Central memory CD8-positive, alpha-beta T cell (primary cell): ENCODE results near the gene PCDHA5.
"Not testable (repeated sequence)": the region's sequence is repeated elsewhere in the genome, so short reads cannot be mapped to it uniquely, and the experiment has no call there.

ENCODE experiments used
- ATAC-seq: fragments of 150-1000 bp; cut with Tn5 transposase; replicated peaks from 2 replicates; pipeline ENCODE4 v1.10.0; 2022; ENCODE audit warnings: mild to moderate bottlenecking, moderate FRiP score, moderate number of reproducible peaks; ENCODE audit not compliant: poor library complexity, severe bottlenecking; ENCODE audit errors: extremely low read depth
- DNase-seq, 2 donors: peaks; one replicate each; pipeline ENCODE4 v3.0.0; 2021; ENCODE audit warnings: low spot score in 2 of 2
- H3K27ac Mint-ChIP-seq: one replicate; pipeline ENCODE4 v1.8.0; 2022; ENCODE audit warnings: low read depth, mild to moderate bottlenecking, moderate library complexity, mixed read lengths
- H3K27me3 Mint-ChIP-seq: one replicate; pipeline ENCODE4 v1.8.0; 2022; ENCODE audit warnings: mixed read lengths
- H3K36me3 Mint-ChIP-seq: one replicate; pipeline ENCODE4 v1.8.0; 2022; ENCODE audit warnings: mild to moderate bottlenecking, moderate library complexity, mixed read lengths; ENCODE audit not compliant: insufficient read depth
- H3K4me1 Mint-ChIP-seq: one replicate; pipeline ENCODE4 v1.8.0; 2022; ENCODE audit warnings: mixed read lengths
- H3K4me3 Mint-ChIP-seq: one replicate; pipeline ENCODE4 v1.8.0; 2022; ENCODE audit warnings: mild to moderate bottlenecking, moderate library complexity, mixed read lengths
- H3K9me3 Mint-ChIP-seq: one replicate; pipeline ENCODE4 v1.8.0; 2022; ENCODE audit warnings: mixed read lengths

PCDHA5 gene

DNA sequence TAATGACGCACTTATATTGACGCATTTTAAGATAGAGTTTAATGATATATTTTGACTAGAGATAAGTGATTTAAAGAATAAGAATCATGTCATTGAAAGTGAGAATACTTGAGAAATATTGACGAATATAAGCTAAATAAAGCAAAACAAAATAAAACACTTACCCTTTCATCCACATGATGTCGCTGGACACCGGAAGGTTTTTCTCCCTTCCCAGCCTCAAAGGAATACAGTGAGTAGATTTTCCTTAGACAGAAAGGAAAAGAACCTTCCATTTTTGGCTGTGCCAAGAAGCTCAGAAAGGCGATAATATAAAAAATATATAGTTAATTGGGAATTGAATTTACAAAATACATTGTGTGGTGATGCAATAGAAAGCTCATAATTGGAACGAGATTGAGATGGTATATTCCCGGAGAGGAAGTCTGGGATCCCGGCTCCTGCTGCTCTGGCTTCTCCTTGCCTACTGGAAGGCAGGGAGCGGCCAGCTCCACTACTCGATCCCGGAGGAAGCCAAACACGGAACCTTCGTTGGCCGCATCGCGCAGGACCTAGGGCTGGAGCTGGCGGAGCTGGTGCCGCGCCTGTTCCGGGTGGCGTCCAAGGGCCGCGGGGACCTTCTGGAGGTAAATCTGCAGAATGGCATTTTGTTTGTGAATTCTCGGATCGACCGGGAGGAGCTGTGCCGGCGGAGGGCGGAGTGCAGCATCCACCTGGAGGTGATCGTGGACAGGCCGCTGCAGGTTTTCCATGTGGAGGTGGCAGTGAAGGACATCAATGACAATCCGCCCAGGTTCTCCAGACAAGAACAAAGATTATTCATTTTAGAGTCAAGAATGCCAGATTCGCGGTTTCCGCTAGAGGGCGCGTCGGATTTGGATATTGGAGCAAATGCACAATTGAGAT, at the start of gene PCDHA5:
Gene PCDHA5 (plus strand): TSS at position 239 of the 906 bp plus-strand sequence.
- Mint-ChIP-seq H3K4me1 (no peaks in the 10 kb centered on the region), H3K27me3 (peaks cover 14% of the 10 kb centered on the region), H3K27ac (no peak within 1 kb of the TSS), H3K4me3 (no peak within 1 kb of the TSS), H3K36me3 (no peaks in the 10 kb centered on the region), H3K9me3 (peaks cover 2% of the 10 kb centered on the region)
- DNase-seq (no peak), ATAC-seq (no peak)

GRCh38 chr5:140780512-140780911, 40.9 kb upstream of the PCDHA5 start:
- Mint-ChIP-seq H3K4me1 (no peaks in the 10 kb centered on the region), H3K9me3 (peaks cover 22% of the 10 kb centered on the region), H3K4me3 (no peak overlapping the region), H3K27me3 (peaks cover 33% of the 10 kb centered on the region), H3K36me3 (no peaks in the 10 kb centered on the region), H3K27ac (no peak overlapping the region)
- ATAC-seq: no peak
- no peak for DNase-seq

DNA sequence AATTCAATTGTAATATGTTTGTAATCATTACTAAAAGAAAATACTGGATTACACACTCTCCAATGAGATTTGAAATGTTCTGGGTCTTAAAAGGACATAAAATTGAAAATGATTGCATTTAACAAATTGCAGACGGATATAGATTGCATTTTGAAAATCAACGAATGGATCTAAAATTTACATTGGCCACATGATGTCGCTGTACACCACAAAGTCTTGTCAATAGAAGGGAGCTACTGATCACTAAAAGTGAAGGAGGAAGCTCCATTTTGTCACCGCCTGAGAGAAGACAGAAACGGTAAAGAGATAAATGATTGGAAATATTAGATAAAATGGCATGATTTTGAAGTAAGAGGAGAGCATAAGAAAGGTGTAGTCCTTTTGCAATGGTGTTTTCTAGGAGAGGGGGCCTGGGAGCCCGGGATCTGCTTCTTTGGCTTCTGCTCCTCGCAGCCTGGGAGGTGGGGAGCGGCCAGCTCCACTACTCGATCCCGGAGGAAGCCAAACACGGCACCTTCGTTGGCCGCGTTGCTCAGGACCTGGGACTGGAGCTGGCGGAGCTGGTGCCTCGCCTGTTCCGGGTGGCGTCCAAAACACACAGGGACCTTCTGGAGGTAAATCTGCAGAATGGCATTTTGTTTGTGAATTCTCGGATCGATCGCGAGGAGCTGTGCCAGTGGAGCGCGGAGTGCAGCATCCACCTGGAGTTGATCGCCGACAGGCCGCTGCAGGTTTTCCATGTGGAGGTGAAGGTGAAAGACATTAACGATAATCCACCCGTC, 35.3 kb upstream of the PCDHA5 start, which contains the start of gene PCDHA1:
Gene PCDHA1 (plus strand): TSS at position 236 of the 782 bp plus-strand sequence.
- Mint-ChIP-seq H3K27me3 (peaks cover 28% of the 10 kb centered on the region), H3K4me1 (no peaks in the 10 kb centered on the region), H3K4me3 (no peak within 1 kb of the TSS), H3K27ac (no peak within 1 kb of the TSS), H3K36me3 (peaks cover 1% of the 10 kb centered on the region), H3K9me3 (peaks cover 8% of the 10 kb centered on the region)
- no peak for ATAC-seq
- no peak for DNase-seq

- H3K9me3 Mint-ChIP-seq, H3K4me3 Mint-ChIP-seq, H3K27ac Mint-ChIP-seq, DNase-seq, H3K36me3 Mint-ChIP-seq, H3K4me1 Mint-ChIP-seq, ATAC-seq: not testable (repeated sequence)
- H3K27me3 Mint-ChIP-seq: peaks cover 40% of the 10 kb centered on the region
Measured at GRCh38 chr5:140787422-140787821, 34.0 kb upstream of the PCDHA5 start.

DNA sequence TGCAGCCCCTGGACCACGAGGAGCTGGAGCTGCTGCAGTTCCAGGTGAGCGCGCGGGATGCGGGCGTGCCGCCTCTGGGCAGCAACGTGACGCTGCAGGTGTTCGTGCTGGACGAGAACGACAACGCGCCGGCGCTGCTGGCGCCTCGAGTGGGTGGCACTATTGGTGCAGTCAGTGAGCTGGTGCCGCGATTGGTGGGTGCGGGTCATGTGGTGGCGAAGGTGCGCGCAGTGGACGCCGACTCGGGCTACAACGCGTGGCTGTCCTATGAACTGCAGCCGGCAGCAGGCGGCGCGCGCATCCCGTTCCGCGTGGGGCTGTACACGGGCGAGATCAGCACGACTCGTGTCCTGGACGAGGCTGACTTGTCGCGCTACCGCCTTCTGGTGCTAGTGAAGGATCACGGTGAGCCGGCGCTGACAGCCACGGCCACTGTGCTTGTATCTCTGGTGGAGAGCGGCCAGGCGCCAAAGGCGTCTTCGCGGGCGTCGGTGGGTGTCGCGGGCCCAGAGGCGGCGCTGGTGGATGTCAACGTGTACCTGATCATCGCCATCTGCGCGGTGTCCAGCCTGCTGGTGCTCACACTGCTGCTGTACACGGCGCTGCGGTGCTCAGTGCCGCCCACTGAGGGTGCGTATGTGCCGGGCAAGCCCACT, 33.4 kb upstream of the PCDHA5 start:
- ATAC-seq, H3K9me3 Mint-ChIP-seq, H3K27ac Mint-ChIP-seq, DNase-seq, H3K4me3 Mint-ChIP-seq, H3K4me1 Mint-ChIP-seq, H3K36me3 Mint-ChIP-seq: not testable (repeated sequence)
- peaks cover 46% of the 10 kb centered on the region for H3K27me3 Mint-ChIP-seq

DNA sequence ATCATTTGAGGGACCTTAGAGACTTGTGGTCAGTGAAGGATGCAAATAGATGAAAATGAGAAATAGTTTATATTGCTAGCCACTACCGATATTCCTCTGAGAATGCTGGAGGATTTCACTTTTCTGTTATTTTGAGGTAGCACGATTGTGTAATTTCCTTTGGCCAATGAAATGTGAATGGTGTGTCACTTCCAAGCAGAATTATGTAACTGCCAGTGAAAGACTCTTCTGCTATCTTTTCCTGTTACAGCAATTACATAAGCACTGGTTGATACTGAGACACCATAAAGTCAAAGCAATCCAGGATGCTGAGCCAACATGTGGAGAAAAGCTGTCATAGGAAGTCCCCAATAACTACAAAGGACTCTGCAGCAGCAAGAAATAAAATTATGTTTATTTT, 30.3 kb upstream of the PCDHA5 start:
- H3K36me3 Mint-ChIP-seq: peaks cover under 1% of the 10 kb centered on the region
- peaks cover 39% of the 10 kb centered on the region for H3K27me3 Mint-ChIP-seq
- H3K27ac Mint-ChIP-seq: no peak overlapping the region
- DNase-seq (no peak), ATAC-seq (no peak)
- H3K4me3 Mint-ChIP-seq: no peak overlapping the region
- H3K9me3 Mint-ChIP-seq: no peaks in the 10 kb centered on the region
- no peaks in the 10 kb centered on the region for H3K4me1 Mint-ChIP-seq

- no peaks in the 10 kb centered on the region for H3K36me3 Mint-ChIP-seq
- no peak for ATAC-seq
Measured at GRCh38 chr5:140794595-140795258, 26.7 kb upstream of the PCDHA5 start, which contains the start of gene PCDHA2. Gene PCDHA2, plus strand, starts transcription at chr5:140794852.

DNA sequence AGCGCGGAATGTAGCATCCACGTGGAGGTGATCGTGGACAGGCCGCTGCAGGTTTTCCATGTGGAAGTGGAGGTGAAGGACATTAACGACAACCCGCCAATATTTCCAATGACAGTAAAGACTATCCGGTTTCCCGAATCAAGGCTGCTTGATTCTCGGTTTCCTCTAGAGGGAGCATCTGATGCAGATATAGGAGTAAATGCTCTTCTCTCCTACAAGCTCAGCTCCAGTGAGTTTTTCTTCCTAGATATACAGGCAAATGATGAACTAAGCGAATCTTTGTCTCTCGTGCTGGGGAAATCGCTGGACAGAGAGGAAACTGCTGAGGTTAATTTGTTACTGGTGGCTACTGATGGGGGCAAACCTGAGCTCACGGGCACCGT, 26.2 kb upstream of the PCDHA5 start:
- Mint-ChIP-seq H3K4me3 (no peak overlapping the region), H3K27ac (no peak overlapping the region), H3K4me1 (no peaks in the 10 kb centered on the region), H3K36me3 (no peaks in the 10 kb centered on the region), H3K27me3 (peaks cover 38% of the 10 kb centered on the region), H3K9me3 (no peaks in the 10 kb centered on the region)
- ATAC-seq (no peak), DNase-seq (no peak)

More at GRCh38 chr5:140794595-140795258, 26.7 kb upstream of the PCDHA5 start, which contains the start of gene PCDHA2:
- Mint-ChIP-seq H3K9me3 (no peaks in the 10 kb centered on the region), H3K27ac (no peak within 1 kb of the TSS), H3K4me3 (no peak within 1 kb of the TSS), H3K4me1 (no peaks in the 10 kb centered on the region), H3K27me3 (peaks cover 37% of the 10 kb centered on the region)
- DNase-seq: no peak

DNA sequence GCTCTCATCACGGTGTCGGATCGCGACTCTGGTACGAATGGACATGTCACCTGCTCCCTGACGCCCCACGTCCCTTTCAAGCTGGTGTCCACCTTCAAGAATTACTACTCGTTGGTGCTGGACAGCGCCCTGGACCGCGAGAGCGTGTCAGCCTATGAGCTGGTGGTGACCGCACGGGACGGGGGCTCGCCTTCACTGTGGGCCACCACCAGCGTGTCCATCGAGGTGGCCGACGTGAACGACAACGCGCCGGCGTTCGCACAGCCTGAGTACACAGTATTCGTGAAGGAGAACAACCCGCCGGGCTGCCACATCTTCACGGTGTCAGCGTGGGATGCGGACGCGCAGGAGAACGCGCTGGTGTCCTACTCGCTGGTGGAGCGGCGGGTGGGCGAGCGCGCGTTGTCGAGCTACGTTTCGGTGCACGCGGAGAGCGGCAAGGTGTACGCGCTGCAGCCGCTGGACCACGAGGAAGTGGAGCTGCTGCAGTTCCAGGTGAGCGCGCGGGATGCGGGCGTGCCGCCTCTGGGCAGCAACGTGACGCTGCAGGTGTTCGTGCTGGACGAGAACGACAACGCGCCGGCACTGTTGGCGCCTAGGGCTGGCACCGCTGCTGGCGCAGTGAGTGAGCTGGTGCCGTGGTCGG, 25.2 kb upstream of the PCDHA5 start:
- not testable (repeated sequence) for H3K9me3 Mint-ChIP-seq, H3K36me3 Mint-ChIP-seq, H3K4me1 Mint-ChIP-seq, DNase-seq, ATAC-seq, H3K27ac Mint-ChIP-seq, H3K4me3 Mint-ChIP-seq
- H3K27me3 Mint-ChIP-seq: peaks cover 33% of the 10 kb centered on the region

- no peak for ATAC-seq
- H3K9me3 Mint-ChIP-seq: no peaks in the 10 kb centered on the region
- DNase-seq: no peak
- H3K36me3 Mint-ChIP-seq: no peaks in the 10 kb centered on the region
- H3K27me3 Mint-ChIP-seq: peaks cover 28% of the 10 kb centered on the region
- no peak overlapping the region for H3K4me3 Mint-ChIP-seq
- no peaks in the 10 kb centered on the region for H3K4me1 Mint-ChIP-seq
- no peak overlapping the region for H3K27ac Mint-ChIP-seq
Measured at GRCh38 chr5:140796718-140797095, 24.7 kb upstream of the PCDHA5 start.

GRCh38 chr5:140800816-140801493, 20.5 kb upstream of the PCDHA5 start, which contains the start of gene PCDHA3:
Gene PCDHA3, plus strand, starts transcription at chr5:140801057.
- H3K27me3 Mint-ChIP-seq: peaks cover 26% of the 10 kb centered on the region
- no peak for ATAC-seq
- no peaks in the 10 kb centered on the region for H3K36me3 Mint-ChIP-seq
- no peak for DNase-seq
- H3K4me3 Mint-ChIP-seq: no peak within 1 kb of the TSS
- no peaks in the 10 kb centered on the region for H3K4me1 Mint-ChIP-seq
- H3K9me3 Mint-ChIP-seq: no peaks in the 10 kb centered on the region
- H3K27ac Mint-ChIP-seq: no peak within 1 kb of the TSS
